Stimulated activated CD8-positive, alpha-beta memory T cell treated with anti-CD3 and anti-CD28 coated beads, Interleukin-4, amount 100 ng/mL, for 24 hours (primary cell): ENCODE results near the gene LRRC27.

Experiments
- DNase-seq: peaks from one replicate; pipeline ENCODE4 v3.0.0-alpha.2; 2020; ENCODE audit warnings: low read depth

The LRRC27 gene

GRCh38 chr10:132301371-132302330, 30.3 kb upstream of the LRRC27 start:
- no peak for DNase-seq

GRCh38 chr10:132302421-132303310, 29.3 kb upstream of the LRRC27 start:
- no peak for DNase-seq

- no peak for DNase-seq
These were observed 28.5 kb upstream of the LRRC27 start for GRCh38 chr10:132303361-132304115.

- no peak for DNase-seq
These were observed 27.1 kb upstream of the LRRC27 start for GRCh38 chr10:132304756-132305509.

GRCh38 chr10:132305654-132306342, 26.2 kb upstream of the LRRC27 start:
- DNase-seq = no peak

- no peak for DNase-seq
These were observed 25.7 kb upstream of the LRRC27 start for GRCh38 chr10:132306343-132306685.

- peak; percentile 4 for DNase-seq
These were observed 24.9 kb upstream of the LRRC27 start for GRCh38 chr10:132306864-132307751.

GRCh38 chr10:132307823-132308586, 24.0 kb upstream of the LRRC27 start, which contains the start of gene STK32C:
Gene STK32C, minus strand, starts transcription at chr10:132307950. Its CDS starts 117 bp downstream, at chr10:132307833.
- DNase-seq = peak; percentile 80

- DNase-seq = no peak
These were observed 23.2 kb upstream of the LRRC27 start for GRCh38 chr10:132308587-132309470.

GRCh38 chr10:132309471-132309865, 22.5 kb upstream of the LRRC27 start:
- no peak for DNase-seq

- DNase-seq = no peak
These were observed 22.0 kb upstream of the LRRC27 start for GRCh38 chr10:132309879-132310591.

GRCh38 chr10:132310701-132311337, 21.2 kb upstream of the LRRC27 start:
- no peak for DNase-seq

- no peak for DNase-seq
These were observed 20.6 kb upstream of the LRRC27 start for GRCh38 chr10:132311338-132311939.

GRCh38 chr10:132313305-132313704, 18.7 kb upstream of the LRRC27 start:
- DNase-seq = no peak

- DNase-seq = no peak
These were observed 18.1 kb upstream of the LRRC27 start for GRCh38 chr10:132313865-132314264.

GRCh38 chr10:132314336-132314735, 17.7 kb upstream of the LRRC27 start:
- no peak for DNase-seq
